Measurements from ENCODE around the gene AXDND1.

Gene AXDND1

GRCh38 chr1:179583771-179584320 lies 218.1 kb downstream of the AXDND1 start:
- DNase-seq (ENCODE audit: low read depth) = no peak

- no peak for DNase-seq (ENCODE audit: low read depth)
Measured at GRCh38 chr1:179586107-179586823, 220.5 kb downstream of the AXDND1 start.

- no peak for DNase-seq (ENCODE audit: low read depth)
Measured at GRCh38 chr1:179587336-179587735, 221.6 kb downstream of the AXDND1 start.

GRCh38 chr1:179588425-179589024 lies 222.8 kb downstream of the AXDND1 start:
- DNase-seq (ENCODE audit: low read depth) = no peak

GRCh38 chr1:179589509-179589908 lies 223.7 kb downstream of the AXDND1 start:
- no peak for DNase-seq (ENCODE audit: low read depth)

GRCh38 chr1:179590671-179591070 lies 224.9 kb downstream of the AXDND1 start:
- DNase-seq (ENCODE audit: low read depth) = no peak

GRCh38 chr1:179591253-179591591 lies 225.5 kb downstream of the AXDND1 start:
- no peak for DNase-seq (ENCODE audit: low read depth)

GRCh38 chr1:179591592-179592580 lies 226.1 kb downstream of the AXDND1 start, which contains the start of gene TDRD5:
TDRD5 (plus strand) TSS chr1:179591832; CDS start chr1:179592616, 784 bp downstream.
- DNase-seq (ENCODE audit: low read depth) = no peak

GRCh38 chr1:179598631-179599030 lies 232.9 kb downstream of the AXDND1 start:
- no peak for DNase-seq (ENCODE audit: low read depth)

- DNase-seq (ENCODE audit: low read depth) = no peak
Measured at GRCh38 chr1:179599623-179600249, 234.0 kb downstream of the AXDND1 start.

GRCh38 chr1:179601093-179601492 lies 235.3 kb downstream of the AXDND1 start:
- DNase-seq (ENCODE audit: low read depth) = no peak

Measured in GM04503 (cell line).